Stomach (tissue), 4 donors: ENCODE results near the gene APOO.
"Not testable (repeated sequence)": the region's sequence is repeated elsewhere in the genome, so short reads cannot be mapped to it uniquely, and the experiment has no call there.

Experiments used
- CTCF ChIP-seq, 7 experiments: fragments of 450-650 bp in 4 of 7; fragments of 200-600 bp in 3 of 7; sonication (generic) in 3 of 7; IDR thresholded peaks; one replicate each; pipeline ENCODE4 v1.5.1; 2016 to 2019; ENCODE audit warnings: antibody characterized with exemption in 7 of 7, control low read depth in 2 of 7, mild to moderate bottlenecking in 1 of 7
- EP300 ChIP-seq: sonication (generic); formaldehyde crosslinking; IDR thresholded peaks from one replicate; pipeline ENCODE4 v1.6.1; 2017; ENCODE audit warnings: antibody characterized with exemption
- POLR2AphosphoS5 ChIP-seq, 3 donors: sonication (generic); formaldehyde crosslinking; IDR thresholded peaks; one replicate each; pipeline ENCODE4 v1.6.1; 2016; ENCODE audit warnings: antibody characterized with exemption in 3 of 3

DNA sequence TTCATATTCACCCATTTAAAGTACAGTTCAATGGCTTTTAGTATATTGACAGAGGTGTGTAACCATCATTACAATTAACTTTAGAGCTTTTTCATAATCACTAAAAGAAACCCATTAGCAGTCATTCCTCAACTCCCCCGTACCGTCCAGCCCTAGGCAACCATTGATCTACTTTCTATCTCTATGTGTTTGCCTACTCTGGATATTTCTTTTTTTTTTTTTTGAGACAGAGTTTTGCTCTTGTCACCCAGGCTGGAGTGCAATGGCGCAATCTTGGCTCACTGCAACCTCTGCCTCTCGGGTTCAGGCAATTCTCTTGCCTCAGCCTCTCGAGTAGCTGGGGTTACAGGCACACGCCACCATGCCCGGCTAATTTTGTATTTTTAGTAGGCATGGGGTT is 48.5 kb downstream of the APOO start:
- TF ChIP-seq CTCF (IDR thresholded peaks at IDR 0.05); EP300; POLR2AphosphoS5 (IDR thresholded peaks at IDR 0.05): not testable (repeated sequence)
